Activated CD8-positive, alpha-beta memory T cell treated with anti-CD3 and anti-CD28 coated beads for 36 hours (primary cell): Measurements from ENCODE around the gene LPCAT2. TPM values are rescaled to one million over a fixed set of nuclear protein-coding genes. Genes with fewer than 3 reads are reported as not detected.

Source experiments
- CTCF ChIA-PET: fragments of 350-600 bp; sonication (Branson Sonifier 250); formaldehyde crosslinking; loops from one replicate; lab custom pipeline; 2021; ENCODE audit warnings: antibody characterized with exemption; lab: Charles Lee
- POLR2A ChIA-PET: fragments of 350-600 bp; sonication (Branson Sonifier 250); formaldehyde crosslinking; loops from one replicate; lab custom pipeline; 2021; ENCODE audit warnings: antibody characterized with exemption; lab: Charles Lee
- total RNA-seq, 2 experiments: library from RNA; stranded (reverse); gene quantifications; one replicate each; pipeline ENCODE4 v1.2.3, GENCODE V29; 2021

Gene LPCAT2
- total RNA-seq, 2 experiments from 2014 or later, result 0.10 to 0.19 TPM

GRCh38 chr16:55478827-55479429 is 29.9 kb upstream of the LPCAT2 start, which contains the start of gene MMP2:
MMP2 (plus strand) TSS chr16:55479198; CDS start chr16:55479480, 282 bp downstream.
- ChIA-PET POLR2A (no interaction called here), CTCF (no interaction called here)

- ChIA-PET CTCF (no interaction called here), POLR2A (no interaction called here)
Observed at GRCh38 chr16:55479430-55480140, 29.3 kb upstream of the LPCAT2 start.

- POLR2A ChIA-PET, result no interaction called here
Observed at GRCh38 chr16:55480228-55480655, 28.6 kb upstream of the LPCAT2 start.

GRCh38 chr16:55481023-55481422 is 27.8 kb upstream of the LPCAT2 start:
- ChIA-PET POLR2A (no interaction called here), CTCF (no interaction called here)

More at GRCh38 chr16:55480228-55480655, 28.6 kb upstream of the LPCAT2 start:
- CTCF ChIA-PET, result no interaction called here

- ChIA-PET CTCF (no interaction called here), POLR2A (no interaction called here)
Observed at GRCh38 chr16:55482056-55482455, 26.8 kb upstream of the LPCAT2 start.

- CTCF ChIA-PET, result no interaction called here
- POLR2A ChIA-PET, result no interaction called here
Observed at GRCh38 chr16:55487048-55487803, 21.6 kb upstream of the LPCAT2 start.

- POLR2A ChIA-PET, result no interaction called here
- CTCF ChIA-PET, result no interaction called here
Observed at GRCh38 chr16:55488306-55488705, 20.6 kb upstream of the LPCAT2 start.

GRCh38 chr16:55489119-55489955 is 19.5 kb upstream of the LPCAT2 start:
- CTCF ChIA-PET, result no interaction called here

GRCh38 chr16:55489956-55490265 is 19.0 kb upstream of the LPCAT2 start:
- ChIA-PET CTCF (no interaction called here), POLR2A (no interaction called here)

More at GRCh38 chr16:55489119-55489955, 19.5 kb upstream of the LPCAT2 start:
- POLR2A ChIA-PET, result no interaction called here

- ChIA-PET CTCF (no interaction called here), POLR2A (no interaction called here)
Observed at GRCh38 chr16:55490301-55490700, 18.6 kb upstream of the LPCAT2 start.

GRCh38 chr16:55491691-55492090 is 17.2 kb upstream of the LPCAT2 start:
- POLR2A ChIA-PET, result no interaction called here
- CTCF ChIA-PET, result no interaction called here

- POLR2A ChIA-PET, result no interaction called here
Observed at GRCh38 chr16:55492756-55493380, 16.0 kb upstream of the LPCAT2 start.

GRCh38 chr16:55494994-55495421 is 13.9 kb upstream of the LPCAT2 start:
- ChIA-PET CTCF (no interaction called here), POLR2A (no interaction called here)

More at GRCh38 chr16:55492756-55493380, 16.0 kb upstream of the LPCAT2 start:
- CTCF ChIA-PET, result no interaction called here

GRCh38 chr16:55495616-55496289 is 13.1 kb upstream of the LPCAT2 start:
- POLR2A ChIA-PET, result no interaction called here
- CTCF ChIA-PET, result no interaction called here

- CTCF ChIA-PET, result no interaction called here
- POLR2A ChIA-PET, result no interaction called here
Observed at GRCh38 chr16:55496509-55497145, 12.2 kb upstream of the LPCAT2 start.

- ChIA-PET POLR2A (no interaction called here), CTCF (no interaction called here)
Observed at GRCh38 chr16:55497558-55497957, 11.3 kb upstream of the LPCAT2 start.

- ChIA-PET CTCF (no interaction called here), POLR2A (no interaction called here)
Observed at GRCh38 chr16:55498101-55498500, 10.8 kb upstream of the LPCAT2 start.

- CTCF ChIA-PET, result no interaction called here
- POLR2A ChIA-PET, result no interaction called here
Observed at GRCh38 chr16:55499281-55499680, 9.6 kb upstream of the LPCAT2 start.
